ENCODE measurements around the gene RNF10.

DNA sequence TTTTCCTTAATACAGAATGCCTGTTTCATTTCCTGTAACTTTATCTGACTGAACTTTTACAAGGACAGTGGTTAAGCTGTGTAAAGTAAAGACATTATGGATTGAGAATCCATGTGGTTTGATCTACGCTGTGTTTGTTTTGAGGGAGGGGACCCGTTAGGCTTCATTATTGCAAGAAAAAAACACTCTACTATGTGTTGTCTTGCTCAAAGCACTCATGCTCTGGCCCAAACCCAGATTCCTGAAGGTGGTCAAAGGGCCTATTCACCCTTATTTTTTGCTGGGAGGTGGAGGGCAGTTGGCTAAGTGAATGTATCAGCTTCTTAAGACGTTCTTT is 11.9 kb downstream of the RNF10 start:
- no peak for TF ChIP-seq POLR2AphosphoS5 (IDR thresholded peaks at IDR 0.05; ENCODE audit: low read depth, low read length)
- TF ChIP-seq, protein P1, sequence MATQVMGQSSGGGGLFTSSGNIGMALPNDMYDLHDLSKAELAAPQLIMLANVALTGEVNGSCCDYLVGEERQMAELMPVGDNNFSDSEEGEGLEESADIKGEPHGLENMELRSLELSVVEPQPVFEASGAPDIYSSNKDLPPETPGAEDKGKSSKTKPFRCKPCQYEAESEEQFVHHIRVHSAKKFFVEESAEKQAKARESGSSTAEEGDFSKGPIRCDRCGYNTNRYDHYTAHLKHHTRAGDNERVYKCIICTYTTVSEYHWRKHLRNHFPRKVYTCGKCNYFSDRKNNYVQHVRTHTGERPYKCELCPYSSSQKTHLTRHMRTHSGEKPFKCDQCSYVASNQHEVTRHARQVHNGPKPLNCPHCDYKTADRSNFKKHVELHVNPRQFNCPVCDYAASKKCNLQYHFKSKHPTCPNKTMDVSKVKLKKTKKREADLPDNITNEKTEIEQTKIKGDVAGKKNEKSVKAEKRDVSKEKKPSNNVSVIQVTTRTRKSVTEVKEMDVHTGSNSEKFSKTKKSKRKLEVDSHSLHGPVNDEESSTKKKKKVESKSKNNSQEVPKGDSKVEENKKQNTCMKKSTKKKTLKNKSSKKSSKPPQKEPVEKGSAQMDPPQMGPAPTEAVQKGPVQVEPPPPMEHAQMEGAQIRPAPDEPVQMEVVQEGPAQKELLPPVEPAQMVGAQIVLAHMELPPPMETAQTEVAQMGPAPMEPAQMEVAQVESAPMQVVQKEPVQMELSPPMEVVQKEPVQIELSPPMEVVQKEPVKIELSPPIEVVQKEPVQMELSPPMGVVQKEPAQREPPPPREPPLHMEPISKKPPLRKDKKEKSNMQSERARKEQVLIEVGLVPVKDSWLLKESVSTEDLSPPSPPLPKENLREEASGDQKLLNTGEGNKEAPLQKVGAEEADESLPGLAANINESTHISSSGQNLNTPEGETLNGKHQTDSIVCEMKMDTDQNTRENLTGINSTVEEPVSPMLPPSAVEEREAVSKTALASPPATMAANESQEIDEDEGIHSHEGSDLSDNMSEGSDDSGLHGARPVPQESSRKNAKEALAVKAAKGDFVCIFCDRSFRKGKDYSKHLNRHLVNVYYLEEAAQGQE (IDR thresholded peaks at IDR 0.05; ENCODE audit: insufficient read depth in 1 of 2, low read depth in 2 of 2, low read length in 2 of 2) = no peak
- no peak for TF ChIP-seq TAF1 (IDR thresholded peaks at IDR 0.05; ENCODE audit: borderline replicate concordance, insufficient read depth, low read length)
